Measurements from ENCODE around the gene TBC1D3H. TPM values are rescaled to one million over a fixed set of nuclear protein-coding genes. Genes with fewer than 3 reads are reported as not detected.
A peak's percentile ranks its signal among the peaks of the same experiment; 100 is the strongest.
"Not testable (repeated sequence)": the region's sequence is repeated elsewhere in the genome, so short reads cannot be mapped to it uniquely, and the experiment has no call there.

TBC1D3H gene
- total RNA-seq (not detected), polyA plus RNA-seq (not detected)
- long read RNA-seq, donor 1, result 0 reads
- long read RNA-seq, donor 2, result 0 reads
- long read RNA-seq, donor 3, result 0 reads

- H3K27ac ChIP-seq; H3K4me1 ChIP-seq (ENCODE audit: insufficient read depth); intact Hi-C loops (cut with DNase I); H3K9me3 ChIP-seq; H3K36me3 ChIP-seq; H3K27me3 ChIP-seq; H3K4me3 ChIP-seq: not testable (repeated sequence)
- WGBS, 3 donors, result 80 to 85% (median 82%) methylated on average over 17 to 19 of the region's 19 CpGs
- peak in 1 of 5 donors; percentile 14 for DNase-seq
Observed at GRCh38 chr17:36388385-36389245, at the start of gene TBC1D3H. TBC1D3H (minus strand) TSS chr17:36388435; CDS start chr17:36386895, 1,540 bp downstream.

- H3K4me3 ChIP-seq; DNase-seq; H3K4me1 ChIP-seq (ENCODE audit: insufficient read depth); H3K36me3 ChIP-seq; H3K9me3 ChIP-seq; intact Hi-C loops (cut with DNase I); H3K27me3 ChIP-seq; H3K27ac ChIP-seq: not testable (repeated sequence)
- WGBS, 3 donors, result 75% methylated on average over 7 of the region's 13 CpGs; no CpG with 5 or more reads in 2 of the 3 donors
Observed at GRCh38 chr17:36428891-36429290, 40.7 kb upstream of the TBC1D3H start.

- H3K27ac ChIP-seq; H3K4me1 ChIP-seq (ENCODE audit: insufficient read depth); H3K4me3 ChIP-seq; H3K9me3 ChIP-seq; H3K27me3 ChIP-seq; intact Hi-C loops (cut with DNase I); DNase-seq; H3K36me3 ChIP-seq: not testable (repeated sequence)
- 93% methylated on average over 2 of the region's 2 CpGs; no CpG with 5 or more reads in 2 of the 3 donors for WGBS, 3 donors
Observed at GRCh38 chr17:36415180-36415941, 27.1 kb upstream of the TBC1D3H start.

- H3K36me3 ChIP-seq; H3K9me3 ChIP-seq; H3K27me3 ChIP-seq; intact Hi-C loops (cut with DNase I); DNase-seq; H3K27ac ChIP-seq; H3K4me1 ChIP-seq (ENCODE audit: insufficient read depth); H3K4me3 ChIP-seq: not testable (repeated sequence)
- 84 to 100% (median 100%) methylated on average over 1 to 5 of the region's 9 CpGs for WGBS, 3 donors
Observed at GRCh38 chr17:36390943-36391645, 2.9 kb upstream of the TBC1D3H start.

GRCh38 chr17:36375938-36376337, 12.3 kb downstream of the TBC1D3H start:
- DNase-seq; H3K4me1 ChIP-seq (ENCODE audit: insufficient read depth); intact Hi-C loops (cut with DNase I); H3K27me3 ChIP-seq; H3K9me3 ChIP-seq; H3K27ac ChIP-seq; H3K4me3 ChIP-seq; H3K36me3 ChIP-seq: not testable (repeated sequence)
- 85% methylated on average over 3 of the region's 7 CpGs; no CpG with 5 or more reads in 2 of the 3 donors for WGBS, 3 donors

- H3K36me3 ChIP-seq; intact Hi-C loops (cut with DNase I); H3K9me3 ChIP-seq; H3K4me1 ChIP-seq (ENCODE audit: insufficient read depth); H3K4me3 ChIP-seq; DNase-seq; H3K27me3 ChIP-seq; H3K27ac ChIP-seq: not testable (repeated sequence)
- WGBS, 3 donors, result 86 to 100% (median 95%) methylated on average over 1 to 4 of the region's 6 CpGs
Observed at GRCh38 chr17:36362496-36362895, 25.7 kb downstream of the TBC1D3H start.

Small RNA genes lying within 50 kb of the gene (small RNA-seq; reads per million reads assigned to genes)
- not detected for gene RNU6-1192P

Other genes starting within 250 kb of the TBC1D3H start
- 10 to 100 TPM in 1 of 7 donors, 1 to 10 TPM in 6; 1.1 to 11.5 (median 4.5) TPM for gene TBC1D3B, start 211.8 kb downstream of the TBC1D3H start, total RNA-seq
- 1 to 10 TPM in 1 of 2 donors, not detected in 1; 2.5 TPM for gene TBC1D3B, start 211.8 kb downstream of the TBC1D3H start, polyA plus RNA-seq
- 1 to 10 TPM in 2 of 7 donors, under 1 TPM in 2, not detected in 3; 0.22 to 2.6 (median 0.89) TPM for gene CCL3L1, start 191.7 kb downstream of the TBC1D3H start, total RNA-seq
- gene CCL3L1, start 191.7 kb downstream of the TBC1D3H start, polyA plus RNA-seq, result 1 to 10 TPM in 1 of 2 donors, under 1 TPM in 1; 0.70 to 2.1 TPM
- 10 to 100 TPM in 1 of 7 donors, 1 to 10 TPM in 2, under 1 TPM in 3, not detected in 1; 0.42 to 13.1 (median 1.1) TPM for gene CCL4L2, start 177.4 kb downstream of the TBC1D3H start, total RNA-seq
- 10 to 100 TPM in 1 of 2 donors, 1 to 10 TPM in 1; 1.7 to 11.1 TPM for gene CCL4L2, start 177.4 kb downstream of the TBC1D3H start, polyA plus RNA-seq
- under 1 TPM in 5 of 7 donors, not detected in 2; 0.13 to 0.89 (median 0.17) TPM for gene TBC1D3I, start 123.9 kb downstream of the TBC1D3H start, total RNA-seq
- under 1 TPM in 1 of 2 donors, not detected in 1; 0.30 TPM for gene TBC1D3I, start 123.9 kb downstream of the TBC1D3H start, polyA plus RNA-seq
- gene TBC1D3G, start 64.6 kb downstream of the TBC1D3H start, total RNA-seq, result not detected
- gene TBC1D3G, start 64.6 kb downstream of the TBC1D3H start, polyA plus RNA-seq, result under 1 TPM in 1 of 2 donors, not detected in 1; 0.10 TPM
- 10 to 100 TPM; 27.7 to 47.2 (median 29.9) TPM for gene ZNHIT3, start 98.2 kb upstream of the TBC1D3H start, total RNA-seq
- gene ZNHIT3, start 98.2 kb upstream of the TBC1D3H start, polyA plus RNA-seq, result 10 to 100 TPM; 59.5 to 63.5 TPM
- gene MYO19, start 146.4 kb upstream of the TBC1D3H start, total RNA-seq, result 10 to 100 TPM; 20.0 to 46.7 (median 28.8) TPM
- gene MYO19, start 146.4 kb upstream of the TBC1D3H start, polyA plus RNA-seq, result 10 to 100 TPM; 13.4 to 13.9 TPM
- 1 to 10 TPM in 6 of 7 donors, under 1 TPM in 1; 0.60 to 10.0 (median 4.6) TPM for gene PIGW, start 146.6 kb upstream of the TBC1D3H start, total RNA-seq
- 1 to 10 TPM; 3.0 to 7.1 TPM for gene PIGW, start 146.6 kb upstream of the TBC1D3H start, polyA plus RNA-seq
- 10 to 100 TPM; 45.1 to 92.1 (median 66.2) TPM for gene GGNBP2, start 156.5 kb upstream of the TBC1D3H start, total RNA-seq
- gene GGNBP2, start 156.5 kb upstream of the TBC1D3H start, polyA plus RNA-seq, result 10 to 100 TPM; 52.4 to 86.2 TPM
- gene DHRS11, start 203.4 kb upstream of the TBC1D3H start, total RNA-seq, result 1 to 10 TPM; 3.0 to 9.6 (median 6.6) TPM
- 10 to 100 TPM in 1 of 2 donors, 1 to 10 TPM in 1; 6.3 to 10.2 TPM for gene DHRS11, start 203.4 kb upstream of the TBC1D3H start, polyA plus RNA-seq
- gene MRM1, start 213.1 kb upstream of the TBC1D3H start, total RNA-seq, result 1 to 10 TPM; 6.0 to 8.1 (median 6.8) TPM
- 1 to 10 TPM; 2.7 to 6.5 TPM for gene MRM1, start 213.1 kb upstream of the TBC1D3H start, polyA plus RNA-seq

Measured in ovary (tissue), 10 donors.